SK-N-SH (cell line): Measurements from ENCODE around the gene EZH1.

Experiments used
- CTCF ChIP-seq: fragments of 200-600 bp; sonication (generic); IDR thresholded peaks from 2 replicates; pipeline ENCODE4 v1.6.1; 2017; ENCODE audit warnings: antibody characterized with exemption, mild to moderate bottlenecking, moderate library complexity
- EP300 ChIP-seq, 2 experiments: IDR thresholded peaks; 2 replicates each; pipeline versions ENCODE4 v1.4.0 to v1.6.1; 2012; ENCODE audit warnings: borderline replicate concordance in 1 of 2, low read depth in 1 of 2, low read length in 1 of 2
- FOXM1 ChIP-seq: IDR thresholded peaks from 2 replicates; pipeline ENCODE4 v1.4.0; 2012; ENCODE audit warnings: low read depth, mild to moderate bottlenecking
- GATA2 ChIP-seq: sonication (generic); formaldehyde crosslinking; IDR thresholded peaks from 2 replicates; pipeline ENCODE4 v1.5.0; 2020; ENCODE audit warnings: mild to moderate bottlenecking, missing genetic modification reagents
- MXI1 ChIP-seq: IDR thresholded peaks from 2 replicates; pipeline ENCODE4 v1.6.1; 2012; ENCODE audit warnings: mild to moderate bottlenecking, low read depth, low read length, improper control_type of control experiment
- NFIC ChIP-seq: IDR thresholded peaks from 2 replicates; pipeline ENCODE4 v1.4.0; 2012; ENCODE audit warnings: borderline replicate concordance
- POLR2AphosphoS5 ChIP-seq: IDR thresholded peaks from 2 replicates; pipeline ENCODE4 v1.6.1; 2012; ENCODE audit warnings: low read depth, low read length
- RAD21 ChIP-seq: IDR thresholded peaks from 2 replicates; pipeline ENCODE4 v1.6.1; 2012; ENCODE audit warnings: mild to moderate bottlenecking, low read length
- RFX5 ChIP-seq: IDR thresholded peaks from 2 replicates; pipeline ENCODE4 v1.6.1; 2012; ENCODE audit warnings: mild to moderate bottlenecking, improper control_type of control experiment, low read length
- TEAD4 ChIP-seq: IDR thresholded peaks from 2 replicates; pipeline ENCODE4 v1.4.0; 2012; ENCODE audit warnings: mild to moderate bottlenecking, borderline replicate concordance; ENCODE audit not compliant: insufficient read depth
- YY1 ChIP-seq: IDR thresholded peaks from 2 replicates; pipeline ENCODE4 v1.4.0; 2012; ENCODE audit warnings: low read depth, mild to moderate bottlenecking

- TF ChIP-seq CTCF, result peak; percentile 43
- no peak for TF ChIP-seq TEAD4
- no peak for TF ChIP-seq NFIC
- TF ChIP-seq FOXM1, result no peak
- TF ChIP-seq EP300 (IDR thresholded peaks at IDR 0.05; ENCODE audit: borderline replicate concordance in 1 of 2, low read depth in 1 of 2, low read length in 1 of 2), result no peak
- TF ChIP-seq YY1, result no peak
- no peak for TF ChIP-seq MXI1
- no peak for TF ChIP-seq GATA2 (CRISPR knock-in tag)
- TF ChIP-seq POLR2AphosphoS5, result no peak
- no peak for TF ChIP-seq RFX5
- no peak for TF ChIP-seq RAD21
These were observed 1.1 kb downstream of the EZH1 start for GRCh38 chr17:42743595-42744282.
